Activated B cell treated with CpG ODN at 0.5 μM for 24 hours (primary cell): ENCODE measurements around the gene MYO5A. TPM values are rescaled to one million over a fixed set of nuclear protein-coding genes. Genes with fewer than 3 reads are reported as not detected.
A peak's percentile ranks its signal among the peaks of the same experiment; 100 is the strongest.

Experiments used
- ATAC-seq: fragments of 200-7000 bp; cut with Tn5 transposase; one replicate; pipeline ENCODE4 v1.10.0; 2021; ENCODE audit warnings: low read depth, mild to moderate bottlenecking, moderate library complexity
- CTCF ChIA-PET: fragments of 350-600 bp; sonication (Branson Sonifier 250); formaldehyde crosslinking; loops from one replicate; lab custom pipeline; 2021; ENCODE audit warnings: antibody characterized with exemption; lab: Charles Lee
- POLR2A ChIA-PET: fragments of 350-600 bp; sonication (Branson Sonifier 250); formaldehyde crosslinking; loops from one replicate; lab custom pipeline; 2021; ENCODE audit warnings: antibody characterized with exemption; lab: Charles Lee
- DNase-seq: peaks from one replicate; pipeline ENCODE4 v3.0.0; 2022
- H3K27ac Mint-ChIP-seq: one replicate; pipeline ENCODE4 v1.8.0; 2020; ENCODE audit warnings: mixed read lengths
- H3K27me3 Mint-ChIP-seq: one replicate; pipeline ENCODE4 v1.8.0; 2021; ENCODE audit warnings: mixed read lengths
- H3K36me3 Mint-ChIP-seq: one replicate; pipeline ENCODE4 v1.8.0; 2021; ENCODE audit warnings: low read depth, mixed read lengths
- H3K4me1 Mint-ChIP-seq: one replicate; pipeline ENCODE4 v1.8.0; 2021; ENCODE audit warnings: mixed read lengths
- H3K4me3 Mint-ChIP-seq: one replicate; pipeline ENCODE4 v1.8.0; 2020; ENCODE audit warnings: mild to moderate bottlenecking, mixed read lengths
- H3K9me3 Mint-ChIP-seq: one replicate; pipeline ENCODE4 v1.8.0; 2020; ENCODE audit warnings: mixed read lengths
- CTCF ChIP-seq: fragments of 200-600 bp; IDR thresholded peaks from one replicate; pipeline ENCODE4 v1.8.0; 2022; ENCODE audit warnings: antibody characterized with exemption, mild to moderate bottlenecking
- intact Hi-C: fragments of 100-400 bp; cut with micrococcal nuclease; formaldehyde crosslinking; loops from one replicate; pipeline ENCODE4 v1.15.1; 2024
- total RNA-seq: library from RNA; stranded (reverse); gene quantifications from 2 replicates; pipeline ENCODE4 v1.2.3, GENCODE V29; 2022

Gene MYO5A
- total RNA-seq, 1 donor from 2014 or later, result 49.1 TPM

DNA sequence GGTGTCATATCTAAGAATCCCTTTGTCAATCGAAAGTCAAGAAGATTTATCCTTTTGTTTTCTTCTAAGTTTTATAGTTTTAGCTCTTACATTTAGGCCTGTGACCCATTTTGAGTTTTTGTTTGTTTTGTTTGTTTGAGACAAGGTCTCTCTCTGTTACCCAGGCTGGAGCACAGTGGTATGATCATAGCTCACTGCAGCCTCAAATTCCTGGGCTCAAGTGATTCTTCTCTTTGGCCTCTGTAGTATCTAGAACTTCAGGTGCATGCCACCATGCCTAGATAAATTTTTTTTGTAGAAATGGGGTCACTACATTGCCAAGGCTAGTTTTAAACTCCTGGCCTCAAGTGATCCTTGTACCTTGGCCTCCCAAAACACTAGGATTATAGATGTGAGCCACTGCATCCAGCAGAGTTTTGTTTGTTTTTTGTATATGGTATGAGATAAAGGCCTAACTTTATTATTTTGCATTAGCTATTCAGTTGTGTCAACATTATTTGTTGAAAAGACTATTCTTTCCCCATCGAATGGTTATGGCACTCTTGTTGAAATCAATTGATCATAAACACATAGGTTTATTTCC is 227.3 kb downstream of the MYO5A start:
- POLR2A ChIA-PET, result no interaction called here
- H3K4me3 Mint-ChIP-seq, result no peak overlapping the region
- no peak for TF ChIP-seq CTCF
- DNase-seq (no peak), ATAC-seq (no peak)
- CTCF ChIA-PET, result no interaction called here
- intact Hi-C loops, result no loop called here
- H3K27me3 Mint-ChIP-seq, result peaks cover 2% of the 10 kb centered on the region
- H3K36me3 Mint-ChIP-seq, result no peaks in the 10 kb centered on the region
- H3K4me1 Mint-ChIP-seq, result peaks cover 7% of the 10 kb centered on the region
- no peaks in the 10 kb centered on the region for H3K9me3 Mint-ChIP-seq
- no peak overlapping the region for H3K27ac Mint-ChIP-seq

DNA sequence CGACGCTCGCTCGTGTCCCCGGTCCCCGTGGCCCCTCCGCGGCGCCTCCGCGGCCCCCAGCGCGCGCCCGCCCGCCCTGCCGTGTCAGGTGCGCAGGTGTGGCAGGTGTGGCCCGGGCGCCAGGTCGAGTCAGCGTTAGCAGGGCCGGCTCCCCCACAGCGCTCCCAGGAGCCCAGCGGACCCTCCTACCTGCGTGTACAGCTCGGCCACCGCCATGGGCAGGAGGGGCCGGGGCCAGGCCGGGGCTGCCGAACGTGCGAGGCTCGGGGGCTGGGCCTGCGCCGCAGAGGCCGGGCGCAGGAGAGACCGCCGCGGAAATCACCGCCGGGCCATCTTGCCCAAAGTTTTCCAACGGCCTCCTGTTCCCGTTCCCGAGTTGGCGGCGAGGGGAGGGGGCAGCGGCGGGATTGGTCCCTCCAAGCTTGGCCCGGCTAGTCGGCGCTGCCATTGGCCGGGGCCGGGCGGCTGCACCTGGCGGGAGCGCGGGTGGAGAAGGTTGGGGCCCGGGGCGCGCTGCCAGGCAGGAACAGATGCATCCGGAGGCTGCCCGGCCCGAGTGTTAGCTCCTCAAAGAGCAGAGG is 233.2 kb downstream of the MYO5A start, which contains the start of gene MYO5C:
Gene MYO5C, minus strand, starts transcription at position 384 of the 581 bp plus-strand sequence. Its CDS starts 168 bp downstream, at position 216.
- ATAC-seq, result peak; percentile 41
- Mint-ChIP-seq H3K4me3 (peak within 1 kb of the TSS; percentile 55), H3K9me3 (no peaks in the 10 kb centered on the region), H3K36me3 (no peaks in the 10 kb centered on the region), H3K27ac (no peak within 1 kb of the TSS), H3K4me1 (peaks cover 25% of the 10 kb centered on the region), H3K27me3 (peaks cover 10% of the 10 kb centered on the region)
- DNase-seq, result no peak
- intact Hi-C loops, result loop anchor here (1.0 kb wide), 1 partner anchor 14 kb away; no protein-coding TSS in a partner anchor
- ChIA-PET POLR2A (no interaction called here), CTCF (interaction anchor here (1.0 kb wide), 1 partner anchor 39 kb away, joined by 3 read pairs; no protein-coding TSS in a partner anchor)
- TF ChIP-seq CTCF, result no peak

DNA sequence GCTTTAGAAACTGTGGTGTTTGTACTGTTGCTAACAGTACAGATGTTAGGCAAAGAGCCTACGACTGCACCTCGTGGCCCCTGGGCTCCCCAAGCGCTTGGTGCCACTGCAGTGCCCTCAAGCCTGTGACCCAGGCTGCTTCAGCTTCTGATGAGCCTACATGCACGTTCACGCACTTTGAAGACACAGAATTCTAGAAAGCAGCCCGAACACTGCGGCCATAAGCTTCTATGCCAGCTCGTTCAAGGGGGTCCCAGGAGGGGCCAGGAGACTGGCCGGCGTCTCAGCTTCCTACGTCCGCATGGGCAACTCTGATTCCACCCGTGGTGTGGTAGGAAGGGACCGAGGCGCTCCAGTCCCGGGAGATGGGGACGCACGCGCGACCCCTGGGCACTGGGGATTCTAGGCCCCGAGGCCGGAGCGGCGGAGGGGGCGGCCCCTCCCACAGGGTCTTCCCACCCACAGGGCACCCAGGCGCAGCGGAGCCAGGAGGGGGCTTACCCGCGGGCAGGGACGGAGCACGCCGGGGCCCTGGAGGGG is 233.7 kb downstream of the MYO5A start:
- no peaks in the 10 kb centered on the region for H3K36me3 Mint-ChIP-seq
- ATAC-seq (peak; percentile 16), DNase-seq (no peak)
- POLR2A ChIA-PET, result no interaction called here
- peaks cover 10% of the 10 kb centered on the region for H3K27me3 Mint-ChIP-seq
- H3K27ac Mint-ChIP-seq, result no peak overlapping the region
- peaks cover 29% of the 10 kb centered on the region for H3K4me1 Mint-ChIP-seq
- peak overlapping the region; percentile 55 for H3K4me3 Mint-ChIP-seq
- no peaks in the 10 kb centered on the region for H3K9me3 Mint-ChIP-seq
- intact Hi-C loops, result loop anchor here (1.0 kb wide), 1 partner anchor 14 kb away; no protein-coding TSS in a partner anchor
- TF ChIP-seq CTCF, result no peak
- CTCF ChIA-PET, result interaction anchor here (1.0 kb wide), 1 partner anchor 38 kb away, joined by 3 read pairs; no protein-coding TSS in a partner anchor

GRCh38 chr15:52292780-52293392 is 235.8 kb downstream of the MYO5A start:
- no peak for ATAC-seq
- POLR2A ChIA-PET, result interaction anchor here (0.6 kb wide), 1 partner anchor 36 kb away, joined by 3 read pairs; no protein-coding TSS in a partner anchor
- CTCF ChIA-PET, result no interaction called here
- Mint-ChIP-seq H3K27me3 (peaks cover 9% of the 10 kb centered on the region), H3K4me3 (no peak overlapping the region), H3K4me1 (peaks cover 30% of the 10 kb centered on the region), H3K36me3 (no peaks in the 10 kb centered on the region), H3K27ac (no peak overlapping the region), H3K9me3 (no peaks in the 10 kb centered on the region)
- TF ChIP-seq CTCF, result no peak
- intact Hi-C loops, result no loop called here
- no peak for DNase-seq
